ENCODE results near the gene OR51V1.

OR51V1 gene

GRCh38 chr11:5223686-5224085 lies 23.2 kb upstream of the OR51V1 start:
- no peak for TF ChIP-seq CTCF (conservative IDR thresholded peaks at IDR 0.05)
- H3K27ac ChIP-seq, result no peak overlapping the region

- no peak overlapping the region for H3K27ac ChIP-seq
- TF ChIP-seq CTCF (conservative IDR thresholded peaks at IDR 0.05), result no peak
Observed at GRCh38 chr11:5223146-5223545, 22.7 kb upstream of the OR51V1 start.

GRCh38 chr11:5210376-5210885 lies 9.9 kb upstream of the OR51V1 start:
- TF ChIP-seq CTCF (conservative IDR thresholded peaks at IDR 0.05), result no peak

DNA sequence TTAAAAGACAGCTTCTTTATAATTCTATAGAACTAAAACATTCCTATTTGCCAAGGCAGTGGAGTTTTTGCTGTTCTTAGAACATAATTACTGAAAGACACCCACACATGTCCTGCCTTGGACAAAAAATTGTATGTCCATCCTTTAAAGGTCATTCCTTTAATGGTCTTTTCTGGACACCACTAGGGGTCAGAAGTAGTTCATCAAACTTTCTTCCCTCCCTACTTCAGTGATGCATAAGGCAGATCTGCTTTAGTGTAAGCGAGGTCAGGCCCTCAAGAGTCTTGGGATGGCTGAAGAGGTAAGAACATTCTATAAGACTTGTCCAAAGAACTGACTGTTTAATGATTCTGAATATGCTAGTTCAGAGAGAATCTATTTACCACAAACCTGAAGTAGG lies 4.3 kb upstream of the OR51V1 start:
- TF ChIP-seq CTCF (conservative IDR thresholded peaks at IDR 0.05), result peak; percentile 69
- no peak overlapping the region for H3K27ac ChIP-seq

More at GRCh38 chr11:5210376-5210885, 9.9 kb upstream of the OR51V1 start:
- H3K27ac ChIP-seq, result no peak overlapping the region

DNA sequence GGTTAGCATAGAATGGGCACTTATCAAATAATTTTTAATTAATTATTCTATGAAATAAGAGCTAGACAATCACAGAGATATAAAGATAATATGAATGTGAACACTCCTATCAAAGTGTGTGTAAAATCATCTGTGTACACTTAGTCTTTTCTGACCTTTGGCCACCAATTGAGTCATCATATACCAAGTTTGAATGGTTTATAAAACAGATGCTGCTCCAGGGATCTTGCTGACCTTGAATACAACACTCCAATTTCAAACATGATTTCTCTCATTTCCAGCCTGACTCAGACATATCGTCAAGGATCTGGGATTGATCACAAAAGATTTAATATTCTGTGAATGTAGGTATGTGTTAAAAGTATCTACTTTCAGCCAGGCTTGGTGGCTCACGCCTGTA lies 2.9 kb upstream of the OR51V1 start:
- TF ChIP-seq CTCF (conservative IDR thresholded peaks at IDR 0.05), result no peak
- no peak overlapping the region for H3K27ac ChIP-seq

DNA sequence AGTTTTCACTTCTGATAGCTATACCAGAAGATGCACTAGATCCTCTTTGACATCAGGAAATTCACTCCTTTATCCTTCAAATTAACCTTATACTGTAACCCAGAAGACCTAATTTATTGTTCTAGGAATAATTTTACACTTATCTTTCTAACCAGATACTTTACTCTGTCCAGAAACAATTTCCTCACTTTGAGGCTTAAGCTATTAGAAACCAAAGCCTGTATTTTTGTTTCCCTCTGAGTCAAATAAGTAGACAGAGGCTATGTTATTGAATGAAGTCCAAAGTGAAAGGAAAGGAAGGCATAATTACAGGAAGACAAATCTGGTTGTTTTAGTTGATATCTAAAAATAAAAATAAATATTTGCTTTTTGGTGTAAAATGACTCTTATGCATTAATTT lies 2.2 kb downstream of the OR51V1 start:
- H3K27ac ChIP-seq, result no peak overlapping the region
- TF ChIP-seq CTCF (conservative IDR thresholded peaks at IDR 0.05), result no peak

DNA sequence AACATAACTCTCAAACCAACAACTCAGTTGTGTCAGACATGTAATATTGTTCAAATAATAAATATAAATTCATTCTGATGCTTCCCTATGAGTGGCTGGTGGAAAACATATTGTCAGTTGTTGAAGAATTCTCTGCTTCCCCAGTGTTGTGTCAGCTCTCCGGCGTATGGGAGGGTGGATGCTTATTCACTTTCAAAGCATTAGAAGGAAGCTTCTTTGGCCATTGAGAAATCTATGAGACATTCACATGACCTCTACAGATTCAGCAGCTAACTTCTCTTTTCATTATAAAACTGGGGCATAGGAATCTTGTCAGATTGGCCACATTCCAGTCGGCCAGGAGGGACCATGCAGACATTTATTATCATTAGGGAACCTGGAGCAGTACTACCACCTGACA lies 2.9 kb downstream of the OR51V1 start:
- no peak for TF ChIP-seq CTCF (conservative IDR thresholded peaks at IDR 0.05)
- no peak overlapping the region for H3K27ac ChIP-seq
